MM.1S (cell line): ENCODE measurements around the gene PSMB5.

Experiments
- DNase-seq: peaks from one replicate; pipeline ENCODE4 v3.0.0-alpha.2; 2015
- H2AFZ ChIP-seq: fragments of 300-600 bp; sonication (generic); 2 replicates; pipeline ENCODE4 v1.6.0; 2016; ENCODE audit warnings: antibody characterized with exemption, low read length
- H3F3A ChIP-seq: fragments of 300-600 bp; sonication (generic); 2 replicates; pipeline ENCODE4 v1.6.1; 2016; ENCODE audit warnings: mild to moderate bottlenecking, antibody characterized with exemption, low read length, moderate library complexity, mixed read lengths; ENCODE audit not compliant: insufficient read depth
- H3K27ac ChIP-seq: fragments of 300-600 bp; sonication (generic); 2 replicates; pipeline ENCODE4 v1.5.1; 2016; ENCODE audit warnings: mild to moderate bottlenecking, low read length
- H3K27me3 ChIP-seq: fragments of 300-600 bp; sonication (generic); replicated peaks from 2 replicates; pipeline ENCODE4 v1.6.0; 2016; ENCODE audit warnings: low read length; ENCODE audit not compliant: insufficient read depth
- H3K36me3 ChIP-seq: fragments of 300-600 bp; sonication (generic); replicated peaks from 2 replicates; pipeline ENCODE4 v1.6.1; 2016; ENCODE audit warnings: mild to moderate bottlenecking, low read length, mixed read lengths; ENCODE audit not compliant: insufficient read depth
- H3K4me1 ChIP-seq: fragments of 300-600 bp; sonication (generic); 2 replicates; pipeline ENCODE4 v1.6.1; 2016; ENCODE audit warnings: low read length, mixed read lengths
- H3K4me2 ChIP-seq: fragments of 300-600 bp; sonication (generic); 2 replicates; pipeline ENCODE4 v1.6.0; 2016; ENCODE audit warnings: low read depth, low read length
- H3K4me3 ChIP-seq: fragments of 300-600 bp; sonication (generic); 2 replicates; pipeline ENCODE4 v1.5.1; 2016; ENCODE audit warnings: low read length, mixed read lengths
- H3K79me2 ChIP-seq: fragments of 300-600 bp; sonication (generic); 2 replicates; pipeline ENCODE4 v1.6.1; 2016; ENCODE audit warnings: mixed run types, low read length, mixed read lengths
- H3K9ac ChIP-seq: fragments of 300-600 bp; sonication (generic); 2 replicates; pipeline ENCODE4 v1.6.1; 2016; ENCODE audit warnings: low read length, mixed read lengths
- H3K9me2 ChIP-seq: fragments of 300-600 bp; sonication (generic); replicated peaks from 2 replicates; pipeline ENCODE4 v1.6.1; 2016; ENCODE audit warnings: mild to moderate bottlenecking, low read length, mixed read lengths; ENCODE audit not compliant: insufficient read depth
- H3K9me3 ChIP-seq: fragments of 300-600 bp; sonication (generic); replicated peaks from 2 replicates; pipeline ENCODE4 v1.6.1; 2016; ENCODE audit warnings: mild to moderate bottlenecking, low read length, mixed read lengths; ENCODE audit not compliant: insufficient read depth
- H4K20me1 ChIP-seq: fragments of 300-600 bp; sonication (generic); 2 replicates; pipeline ENCODE4 v1.6.1; 2016; ENCODE audit warnings: mild to moderate bottlenecking, low read length, moderate library complexity, mixed read lengths; ENCODE audit not compliant: insufficient read depth
- EZH2 ChIP-seq: fragments of 300-600 bp; sonication (generic); optimal IDR thresholded peaks from 2 replicates; pipeline ENCODE3; 2017; ENCODE audit warnings: low read depth, mild to moderate bottlenecking, antibody characterized with exemption, low read length, mixed read lengths
- EZH2phosphoT487 ChIP-seq: fragments of 300-600 bp; sonication (generic); IDR thresholded peaks from 2 replicates; pipeline ENCODE4 v1.6.1; 2018; ENCODE audit warnings: antibody characterized with exemption, low read length
- TF ChIP-seq, protein P1 (sequence below): fragments of 300-600 bp; sonication (generic); IDR thresholded peaks from 2 replicates; pipeline ENCODE4 v1.5.1; 2016; ENCODE audit warnings: antibody characterized with exemption, low read length, mixed read lengths

Gene PSMB5

DNA sequence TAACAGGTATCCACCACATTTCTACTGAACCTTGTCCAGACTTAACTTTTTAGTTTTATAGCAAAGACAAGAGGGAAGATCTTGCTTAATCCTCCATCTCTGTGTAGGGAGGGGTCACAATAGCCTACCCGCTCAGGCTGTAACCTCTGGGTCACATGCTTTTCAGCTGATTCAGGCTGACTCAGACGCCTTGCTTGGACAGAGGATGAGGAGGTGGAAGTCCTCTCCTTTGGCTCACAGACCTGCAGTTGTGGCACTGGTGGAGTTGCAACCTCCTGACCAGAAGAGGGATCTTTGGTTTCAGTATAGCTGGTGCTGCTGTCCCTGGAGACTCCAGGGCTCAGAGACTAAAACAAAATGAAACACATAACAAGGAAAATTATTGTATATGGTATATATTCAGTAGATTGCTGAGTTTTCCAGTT lies 44.0 kb upstream of the PSMB5 start:
- H3K27me3 ChIP-seq = no peaks in the 10 kb centered on the region
- no peak overlapping the region for H3K9ac ChIP-seq
- no peaks in the 10 kb centered on the region for H3K79me2 ChIP-seq
- TF ChIP-seq EZH2 = no peak
- TF ChIP-seq, protein P1, sequence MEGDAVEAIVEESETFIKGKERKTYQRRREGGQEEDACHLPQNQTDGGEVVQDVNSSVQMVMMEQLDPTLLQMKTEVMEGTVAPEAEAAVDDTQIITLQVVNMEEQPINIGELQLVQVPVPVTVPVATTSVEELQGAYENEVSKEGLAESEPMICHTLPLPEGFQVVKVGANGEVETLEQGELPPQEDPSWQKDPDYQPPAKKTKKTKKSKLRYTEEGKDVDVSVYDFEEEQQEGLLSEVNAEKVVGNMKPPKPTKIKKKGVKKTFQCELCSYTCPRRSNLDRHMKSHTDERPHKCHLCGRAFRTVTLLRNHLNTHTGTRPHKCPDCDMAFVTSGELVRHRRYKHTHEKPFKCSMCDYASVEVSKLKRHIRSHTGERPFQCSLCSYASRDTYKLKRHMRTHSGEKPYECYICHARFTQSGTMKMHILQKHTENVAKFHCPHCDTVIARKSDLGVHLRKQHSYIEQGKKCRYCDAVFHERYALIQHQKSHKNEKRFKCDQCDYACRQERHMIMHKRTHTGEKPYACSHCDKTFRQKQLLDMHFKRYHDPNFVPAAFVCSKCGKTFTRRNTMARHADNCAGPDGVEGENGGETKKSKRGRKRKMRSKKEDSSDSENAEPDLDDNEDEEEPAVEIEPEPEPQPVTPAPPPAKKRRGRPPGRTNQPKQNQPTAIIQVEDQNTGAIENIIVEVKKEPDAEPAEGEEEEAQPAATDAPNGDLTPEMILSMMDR = no peak
- no peak for TF ChIP-seq EZH2phosphoT487
- H3K4me3 ChIP-seq = no peak overlapping the region
- H3K4me1 ChIP-seq = no peaks in the 10 kb centered on the region
- DNase-seq = no peak
- no peaks in the 10 kb centered on the region for H3K9me3 ChIP-seq
- H3F3A ChIP-seq = no peaks in the 10 kb centered on the region
- H3K36me3 ChIP-seq = no peaks in the 10 kb centered on the region; the same call in 1 of the 2 replicates
- no peaks in the 10 kb centered on the region for H3K9me2 ChIP-seq
- H2AFZ ChIP-seq = no peak overlapping the region
- no peak overlapping the region for H3K27ac ChIP-seq
- H3K4me2 ChIP-seq = no peak overlapping the region
- no peaks in the 10 kb centered on the region for H4K20me1 ChIP-seq

DNA sequence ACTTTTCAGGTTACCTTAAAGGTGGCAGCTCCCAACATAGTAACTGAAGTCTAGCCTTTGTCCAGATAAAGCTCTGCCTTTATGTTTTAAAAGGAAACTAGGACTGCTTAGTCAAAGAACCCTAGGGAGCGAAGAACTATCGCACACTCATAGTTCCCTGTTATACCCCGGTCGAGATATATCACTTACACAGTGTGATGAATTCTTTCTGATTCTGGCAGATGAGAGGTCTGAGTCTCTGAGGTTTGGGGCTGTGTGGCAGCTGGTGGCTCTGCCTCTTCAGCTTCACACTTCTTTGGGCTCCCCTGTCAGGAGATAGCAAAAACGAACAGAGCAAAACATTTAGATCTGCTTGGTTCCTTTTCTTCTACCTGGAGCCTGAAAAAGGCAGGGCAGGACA lies 43.3 kb upstream of the PSMB5 start:
- no peaks in the 10 kb centered on the region for H3K27me3 ChIP-seq
- no peak overlapping the region for H3K9ac ChIP-seq
- no peaks in the 10 kb centered on the region for H3K4me1 ChIP-seq
- H3K36me3 ChIP-seq = no peaks in the 10 kb centered on the region; the same call in 1 of the 2 replicates
- H3K4me3 ChIP-seq = no peak overlapping the region
- DNase-seq = no peak
- H3K4me2 ChIP-seq = no peak overlapping the region
- H4K20me1 ChIP-seq = no peaks in the 10 kb centered on the region
- no peaks in the 10 kb centered on the region for H3K79me2 ChIP-seq
- H3K27ac ChIP-seq = no peak overlapping the region
- no peaks in the 10 kb centered on the region for H3F3A ChIP-seq
- no peaks in the 10 kb centered on the region for H3K9me2 ChIP-seq
- H3K9me3 ChIP-seq = no peaks in the 10 kb centered on the region
- TF ChIP-seq EZH2 (no peak), EZH2phosphoT487 (no peak)
- TF ChIP-seq, protein P1 = no peak
- H2AFZ ChIP-seq = no peak overlapping the region

DNA sequence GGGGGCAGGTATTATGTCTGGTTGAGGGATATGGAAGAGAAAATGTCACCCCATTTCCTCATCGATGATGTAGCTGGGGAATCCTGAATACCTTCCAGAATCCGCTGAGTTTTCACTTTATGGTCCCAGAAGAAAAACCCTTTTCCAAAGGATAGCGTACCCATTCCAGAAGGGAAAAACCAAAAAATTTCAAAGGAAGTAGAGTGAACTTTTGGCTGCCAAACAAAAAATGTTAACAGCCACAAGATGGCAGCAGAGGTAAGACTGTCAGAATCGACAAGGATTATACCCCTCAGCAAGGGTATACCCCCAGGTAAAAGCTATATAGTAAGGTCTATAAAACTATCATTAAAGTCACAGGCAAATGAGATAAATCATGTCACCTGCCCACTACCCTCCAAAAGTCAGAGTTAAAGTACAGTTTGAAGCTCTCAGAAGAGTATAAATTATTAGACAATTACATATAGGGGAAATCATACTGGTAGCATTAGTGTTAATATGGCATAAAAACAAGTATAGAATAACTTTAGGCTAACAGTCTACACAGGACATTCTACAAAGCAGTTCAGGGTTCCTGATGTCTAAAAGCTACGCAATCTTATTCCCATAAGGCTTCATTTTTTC lies 42.2 kb upstream of the PSMB5 start:
- Histone ChIP-seq H3F3A (no peaks in the 10 kb centered on the region), H3K36me3 (no peaks in the 10 kb centered on the region; the same call in 1 of the 2 replicates), H2AFZ (no peak overlapping the region), H3K9me3 (no peaks in the 10 kb centered on the region), H4K20me1 (no peaks in the 10 kb centered on the region), H3K79me2 (no peaks in the 10 kb centered on the region), H3K9me2 (no peaks in the 10 kb centered on the region), H3K9ac (no peak overlapping the region), H3K4me1 (peaks cover 3% of the 10 kb centered on the region; the same call in 1 of the 2 replicates), H3K27me3 (no peaks in the 10 kb centered on the region), H3K4me2 (no peak overlapping the region), H3K27ac (no peak overlapping the region), H3K4me3 (no peak overlapping the region)
- TF ChIP-seq, protein P1 = peak; percentile 42
- no peak for TF ChIP-seq EZH2phosphoT487
- DNase-seq = no peak
